Measurements from ENCODE around the gene ARV1. TPM values are rescaled to one million over a fixed set of nuclear protein-coding genes. Genes with fewer than 3 reads are reported as not detected.
"Not testable (repeated sequence)": the region's sequence is repeated elsewhere in the genome, so short reads cannot be mapped to it uniquely, and the experiment has no call there.

ARV1 gene
- total and polyA plus RNA-seq, 12 donors: 19.8 to 60.3 (median 26.5) TPM

GRCh38 chr1:231027971-231028370 lies 49.1 kb downstream of the ARV1 start:
- TF ChIP-seq CTCF (IDR thresholded peaks at IDR 0.05): no peak
- DNase-seq: no peak
- H3K36me3 ChIP-seq: no peaks in the 10 kb centered on the region
- H3K27ac ChIP-seq: peak overlapping the region in 5 of 10 donors; percentile 31 to 69 (median 54)
- no peak overlapping the region for H3K4me3 ChIP-seq
- peak in 2 of 8 donors; percentile 17 for ATAC-seq
- peaks cover 0 to 4% (median 0%) of the 10 kb centered on the region in 7 donors for H3K27me3 ChIP-seq
- peaks cover 0 to 21% (median 8%) of the 10 kb centered on the region in 9 donors for H3K4me1 ChIP-seq
- H3K9me3 ChIP-seq: no peaks in the 10 kb centered on the region
- intact Hi-C loops (cut with DNase I): no loop called here
- WGBS, 2 donors: 94 to 96% methylated on average over 10 of the region's 10 CpGs

GRCh38 chr1:231028682-231029081 lies 49.8 kb downstream of the ARV1 start:
- H3K4me3 ChIP-seq: peak overlapping the region in 3 of 10 donors; percentile 10 to 26 (median 21)
- ATAC-seq (peak; percentile 49 to 84 (median 72)), DNase-seq (peak in 1 of 2 donors; percentile 37)
- H3K27ac ChIP-seq: peak overlapping the region in 7 of 10 donors; percentile 31 to 69 (median 40)
- 60 to 69% methylated on average over 7 of the region's 7 CpGs for WGBS, 2 donors
- peaks cover 0 to 23% (median 8%) of the 10 kb centered on the region in 9 donors for H3K4me1 ChIP-seq
- intact Hi-C loops (cut with DNase I): no loop called here
- H3K27me3 ChIP-seq: peaks cover 0 to 6% (median 0%) of the 10 kb centered on the region in 7 donors
- no peaks in the 10 kb centered on the region for H3K36me3 ChIP-seq
- TF ChIP-seq CTCF (IDR thresholded peaks at IDR 0.05): no peak
- H3K9me3 ChIP-seq: no peaks in the 10 kb centered on the region

GRCh38 chr1:231029247-231029646 lies 50.4 kb downstream of the ARV1 start:
- WGBS, 2 donors: 91 to 92% methylated on average over 4 of the region's 4 CpGs
- H3K27ac ChIP-seq: peak overlapping the region in 6 of 10 donors; percentile 17 to 69 (median 40)
- ATAC-seq: not testable (repeated sequence)

GRCh38 chr1:231029841-231030240 lies 50.9 kb downstream of the ARV1 start:
- intact Hi-C loops (cut with DNase I): no loop called here
- peaks cover 0 to 23% (median 8%) of the 10 kb centered on the region in 9 donors for H3K4me1 ChIP-seq
- 86 to 89% methylated on average over 6 of the region's 6 CpGs for WGBS, 2 donors
- no peak for TF ChIP-seq CTCF (IDR thresholded peaks at IDR 0.05)
- H3K27me3 ChIP-seq: peaks cover 0 to 6% (median 0%) of the 10 kb centered on the region in 7 donors
- no peaks in the 10 kb centered on the region for H3K9me3 ChIP-seq
- no peak for DNase-seq
- peak overlapping the region in 3 of 10 donors; percentile 17 to 69 (median 41) for H3K27ac ChIP-seq
- ATAC-seq: no peak
- no peak overlapping the region for H3K4me3 ChIP-seq
- H3K36me3 ChIP-seq: no peaks in the 10 kb centered on the region

More at GRCh38 chr1:231029247-231029646, 50.4 kb downstream of the ARV1 start:
- H3K36me3 ChIP-seq; intact Hi-C loops (cut with DNase I); H3K4me3 ChIP-seq; DNase-seq; H3K27me3 ChIP-seq; H3K9me3 ChIP-seq: not testable (repeated sequence)
- H3K4me1 ChIP-seq: peaks cover 0 to 23% (median 8%) of the 10 kb centered on the region in 9 donors

- no peak for DNase-seq
- ATAC-seq: no peak
- intact Hi-C loops (cut with DNase I): no loop called here
- 40 to 44% methylated on average over 7 of the region's 7 CpGs for WGBS, 2 donors
- peaks cover 0 to 12% (median 0%) of the 10 kb centered on the region in 7 donors for H3K27me3 ChIP-seq
- TF ChIP-seq CTCF (IDR thresholded peaks at IDR 0.05): no peak
- no peaks in the 10 kb centered on the region for H3K9me3 ChIP-seq
- H3K36me3 ChIP-seq: no peaks in the 10 kb centered on the region
- peaks cover 0 to 34% (median 11%) of the 10 kb centered on the region in 9 donors for H3K4me1 ChIP-seq
- H3K27ac ChIP-seq: no peak overlapping the region
- no peak overlapping the region for H3K4me3 ChIP-seq
Observed at GRCh38 chr1:231032963-231033362, 54.1 kb downstream of the ARV1 start.
